Natural killer cell (primary cell): ENCODE results near the gene RIPOR1. TPM values are rescaled to one million over a fixed set of nuclear protein-coding genes. Genes with fewer than 3 reads are reported as not detected.

Experiments used
- ATAC-seq, 3 donors: fragments of 150-1000 bp in 2 of 3; fragments of 200-7000 bp in 1 of 3; cut with Tn5 transposase; 1 replicate in 1 of 3; 2 replicates in 2 of 3; pipeline ENCODE4 v1.10.0; 2021; ENCODE audit warnings: mild to moderate bottlenecking in 2 of 3, moderate library complexity in 2 of 3
- DNase-seq, 2 donors: peaks; one replicate each; pipeline versions ENCODE4 v3.0.0 to v3.0.0-alpha.2; 2013 to 2021; ENCODE audit warnings: mixed read lengths in 1 of 2
- H3K27ac ChIP-seq: one replicate; pipeline ENCODE4 v1.5.1; 2013; ENCODE audit warnings: mild to moderate bottlenecking, low read length
- H3K27me3 ChIP-seq: one replicate; pipeline ENCODE4 v1.6.1; 2013; ENCODE audit warnings: low read length; ENCODE audit not compliant: control insufficient read depth, insufficient read depth
- H3K36me3 ChIP-seq: one replicate; pipeline ENCODE4 v1.6.1; 2013; ENCODE audit warnings: low read length; ENCODE audit not compliant: control insufficient read depth, insufficient read depth
- H3K4me1 ChIP-seq: one replicate; pipeline ENCODE4 v1.6.1; 2013; ENCODE audit warnings: low read length; ENCODE audit not compliant: control insufficient read depth, insufficient read depth
- H3K4me3 ChIP-seq: one replicate; pipeline ENCODE4 v1.5.1; 2013; ENCODE audit warnings: low read length
- H3K9me3 ChIP-seq: one replicate; pipeline ENCODE4 v1.6.1; 2013; ENCODE audit warnings: low read length; ENCODE audit not compliant: control insufficient read depth, insufficient read depth
- H3K27ac Mint-ChIP-seq, 2 donors: one replicate each; pipeline ENCODE4 v1.8.0; 2022; ENCODE audit warnings: mild to moderate bottlenecking in 2 of 2, mixed read lengths in 2 of 2, moderate library complexity in 1 of 2
- H3K27me3 Mint-ChIP-seq, 2 donors: one replicate each; pipeline ENCODE4 v1.8.0; 2022; ENCODE audit warnings: low read depth in 2 of 2, mixed read lengths in 2 of 2
- H3K36me3 Mint-ChIP-seq: one replicate; pipeline ENCODE4 v1.8.0; 2022; ENCODE audit warnings: mixed read lengths
- H3K4me1 Mint-ChIP-seq, 2 donors: one replicate each; pipeline ENCODE4 v1.8.0; 2022; ENCODE audit warnings: mixed read lengths in 2 of 2
- H3K4me3 Mint-ChIP-seq: one replicate; pipeline ENCODE4 v1.8.0; 2022; ENCODE audit warnings: mild to moderate bottlenecking, moderate library complexity, mixed read lengths
- H3K9me3 Mint-ChIP-seq, 2 donors: one replicate each; pipeline ENCODE4 v1.8.0; 2022; ENCODE audit warnings: mixed read lengths in 2 of 2
- CTCF ChIP-seq: fragments of 200-600 bp; IDR thresholded peaks from one replicate; pipeline ENCODE4 v1.8.0; 2022; ENCODE audit warnings: antibody characterized with exemption
- WGBS: methylation state at CpG from one replicate; pipeline ENCODE4 v1.1.7; 2013; ENCODE audit warnings: missing lambda C conversion rate; ENCODE audit not compliant: insufficient coverage; 5-methylcytosine and 5-hydroxymethylcytosine counted together
- intact Hi-C: fragments of 100-400 bp; cut with micrococcal nuclease; formaldehyde crosslinking; loops from one replicate; pipeline ENCODE4 v1.14.2; 2022
- total RNA-seq, 4 donors: library from RNA; stranded (reverse); fragments of 120-200 nt in 1 of 4; gene quantifications; one replicate each; pipeline versions ENCODE4 v1.2.3 to v1.2.4, GENCODE V29; 2013 to 2022

The RIPOR1 gene
- total RNA-seq, 3 donors from 2014 or later (not counting 1 experiment from before 2014, with no cell fraction given) = 68.2 to 118 (median 74.8) TPM

GRCh38 chr16:67547423-67548264 is 19.0 kb downstream of the RIPOR1 start:
- Mint-ChIP-seq H3K4me3 (no peak overlapping the region), H3K9me3 (no peaks in the 10 kb centered on the region), H3K4me1 (peaks cover under 1 to 40% of the 10 kb centered on the region in 2 donors), H3K27ac (peak overlapping the region in 1 of 2 donors; percentile 58), H3K27me3 (no peaks in the 10 kb centered on the region), H3K36me3 (no peaks in the 10 kb centered on the region)
- H3K4me3 ChIP-seq = no peak overlapping the region
- intact Hi-C loops = loop anchor here (1.0 to 2.0 kb wide), 3 partner anchors 27 to 121 kb away; no protein-coding TSS in a partner anchor
- H3K4me1 ChIP-seq = peaks cover 45% of the 10 kb centered on the region
- no peaks in the 10 kb centered on the region for H3K9me3 ChIP-seq
- peak overlapping the region; percentile 71 for H3K27ac ChIP-seq
- H3K36me3 ChIP-seq = peaks cover 8% of the 10 kb centered on the region
- TF ChIP-seq CTCF = no peak
- WGBS = 34% methylated on average over 16 of the region's 16 CpGs
- ATAC-seq = peak in 1 of 3 donors; percentile 3
- DNase-seq = peak in 1 of 2 donors; percentile 74
- no peaks in the 10 kb centered on the region for H3K27me3 ChIP-seq

- Mint-ChIP-seq H3K27me3 (no peaks in the 10 kb centered on the region), H3K27ac (peak overlapping the region in 1 of 2 donors; percentile 58), H3K36me3 (no peaks in the 10 kb centered on the region), H3K4me3 (no peak overlapping the region), H3K9me3 (no peaks in the 10 kb centered on the region), H3K4me1 (peaks cover 0 to 33% of the 10 kb centered on the region in 2 donors)
- intact Hi-C loops = no loop called here
- Histone ChIP-seq H3K27me3 (no peaks in the 10 kb centered on the region), H3K9me3 (no peaks in the 10 kb centered on the region), H3K4me3 (no peak overlapping the region), H3K27ac (peak overlapping the region; percentile 71), H3K4me1 (peaks cover 44% of the 10 kb centered on the region), H3K36me3 (peaks cover 5% of the 10 kb centered on the region)
- no peak for TF ChIP-seq CTCF
- DNase-seq (no peak), ATAC-seq (peak in 1 of 3 donors; percentile 2)
- WGBS = 87% methylated on average over 4 of the region's 4 CpGs
Observed at GRCh38 chr16:67548265-67549126, 19.9 kb downstream of the RIPOR1 start.

GRCh38 chr16:67549240-67549639 is 20.6 kb downstream of the RIPOR1 start:
- peaks cover 44% of the 10 kb centered on the region for H3K4me1 ChIP-seq
- no peaks in the 10 kb centered on the region for H3K36me3 Mint-ChIP-seq
- 79% methylated on average over 3 of the region's 4 CpGs for WGBS
- H3K9me3 ChIP-seq = no peaks in the 10 kb centered on the region
- intact Hi-C loops = no loop called here
- no peak overlapping the region for H3K4me3 Mint-ChIP-seq
- peak overlapping the region; percentile 71 for H3K27ac ChIP-seq
- no peak for TF ChIP-seq CTCF
- H3K27ac Mint-ChIP-seq = peak overlapping the region in 1 of 2 donors; percentile 10
- H3K4me1 Mint-ChIP-seq = peaks cover 0 to 25% of the 10 kb centered on the region in 2 donors
- DNase-seq (no peak), ATAC-seq (no peak)
- no peaks in the 10 kb centered on the region for H3K27me3 Mint-ChIP-seq
- no peaks in the 10 kb centered on the region for H3K9me3 Mint-ChIP-seq
- no peak overlapping the region for H3K4me3 ChIP-seq
- no peaks in the 10 kb centered on the region for H3K27me3 ChIP-seq
- H3K36me3 ChIP-seq = peaks cover 5% of the 10 kb centered on the region
